Neural cell (in vitro differentiated cells): ENCODE data around the gene EEF1A2.

Source experiments
- CTCF ChIP-seq: fragments of 450-650 bp; IDR thresholded peaks from 2 replicates; pipeline ENCODE4 v1.5.1; 2014; ENCODE audit warnings: antibody characterized with exemption, mild to moderate bottlenecking, moderate library complexity; ENCODE audit not compliant: poor library complexity, severe bottlenecking
- EP300 ChIP-seq: fragments of 450-650 bp; conservative IDR thresholded peaks from 2 replicates; pipeline ENCODE4 v1.6.1; 2014; ENCODE audit warnings: antibody characterized with exemption, mild to moderate bottlenecking, moderate library complexity; ENCODE audit not compliant: poor library complexity, severe bottlenecking
- EZH2 ChIP-seq: fragments of 200-600, 300-800 bp; shearing (Covaris generic), sonication (generic); IDR thresholded peaks from 2 replicates; pipeline ENCODE4 v1.6.1; 2014; ENCODE audit warnings: antibody characterized with exemption, low read length, borderline replicate concordance, mild to moderate bottlenecking; ENCODE audit not compliant: insufficient read depth, poor library complexity, severe bottlenecking
- POLR2AphosphoS5 ChIP-seq: IDR thresholded peaks from 2 replicates; pipeline ENCODE4 v1.6.1; 2012

DNA sequence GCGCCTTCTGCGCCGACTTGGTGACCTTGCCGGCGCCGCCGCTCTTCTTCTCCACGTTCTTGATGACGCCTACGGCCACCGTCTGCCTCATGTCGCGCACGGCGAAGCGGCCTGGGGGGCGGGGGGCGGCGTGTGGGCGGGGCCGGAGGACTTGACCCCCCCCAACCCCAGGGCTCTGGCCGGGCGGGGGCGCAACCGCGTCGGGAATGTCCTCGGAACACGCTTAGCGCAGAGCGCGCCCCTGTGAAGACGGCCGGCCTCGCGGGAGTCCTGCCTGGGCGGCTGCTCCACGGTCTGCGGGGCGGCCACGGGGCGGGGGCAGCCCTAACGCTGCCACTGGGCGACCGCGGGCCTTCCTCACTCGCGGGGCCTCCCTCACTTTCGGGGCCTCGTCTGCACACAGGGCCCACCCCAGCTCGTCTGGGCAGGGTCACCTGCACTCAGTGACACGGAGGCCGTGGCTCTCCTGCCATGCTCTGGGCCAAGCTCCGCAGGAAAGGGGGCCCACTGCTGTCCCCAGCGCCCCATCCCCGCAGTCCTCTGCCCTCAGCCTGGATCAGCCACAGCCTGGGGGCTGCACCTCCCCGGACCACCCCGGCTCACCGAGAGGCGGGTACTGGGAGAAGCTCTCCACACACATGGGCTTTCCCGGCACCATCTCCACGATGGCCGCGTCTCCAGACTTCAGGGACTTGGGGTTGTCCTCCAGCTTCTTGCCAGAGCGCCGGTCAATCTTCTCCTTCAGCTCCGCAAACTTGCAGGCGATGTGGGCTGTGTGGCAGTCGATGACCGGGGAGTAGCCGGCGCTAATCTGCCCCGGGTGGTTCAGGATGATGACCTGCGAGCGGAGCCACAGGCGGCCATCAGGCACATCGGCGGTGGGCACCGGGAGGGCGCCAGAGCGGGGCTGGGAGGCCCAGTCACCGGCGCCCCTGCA, 10.3 kb downstream of the EEF1A2 start:
- no peak for TF ChIP-seq CTCF
- no peak for TF ChIP-seq EP300
- no peak for TF ChIP-seq EZH2
- TF ChIP-seq POLR2AphosphoS5: no peak
